LoVo (cell line): Measurements from ENCODE around the gene CDKN1C.

Experiments used
- DNase-seq: peaks from one replicate; pipeline ENCODE4 v3.0.0-alpha.2; 2016; ENCODE audit warnings: low spot score

CDKN1C gene

GRCh38 chr11:2885678-2886081, at the start of gene CDKN1C:
TSS of gene CDKN1C (minus strand) at chr11:2885775. CDS start at chr11:2885456, 319 bp downstream.
- DNase-seq, result peak; percentile 79

GRCh38 chr11:2934611-2935239, 49.1 kb upstream of the CDKN1C start:
- no peak for DNase-seq

GRCh38 chr11:2934021-2934550, 48.5 kb upstream of the CDKN1C start:
- DNase-seq, result no peak

GRCh38 chr11:2933375-2934020, 47.9 kb upstream of the CDKN1C start:
- no peak for DNase-seq

- no peak for DNase-seq
Measured at GRCh38 chr11:2932850-2933251, 47.3 kb upstream of the CDKN1C start.

- DNase-seq, result no peak
Measured at GRCh38 chr11:2931771-2932738, 46.5 kb upstream of the CDKN1C start.

GRCh38 chr11:2931420-2931746, 45.8 kb upstream of the CDKN1C start:
- DNase-seq, result no peak

- peak; percentile 88 for DNase-seq
Measured at GRCh38 chr11:2930704-2931419, 45.3 kb upstream of the CDKN1C start.

- DNase-seq, result peak; percentile 73
Measured at GRCh38 chr11:2929950-2930703, 44.6 kb upstream of the CDKN1C start.

- DNase-seq, result peak; percentile 85
Measured at GRCh38 chr11:2929531-2929949, 44.0 kb upstream of the CDKN1C start.

GRCh38 chr11:2928605-2929530, 43.3 kb upstream of the CDKN1C start, which contains the start of gene PHLDA2:
TSS of gene PHLDA2 (minus strand) at chr11:2929420. CDS start at chr11:2929364, 56 bp downstream.
- peak; percentile 79 for DNase-seq

- DNase-seq, result peak; percentile 57
Measured at GRCh38 chr11:2927851-2928604, 42.5 kb upstream of the CDKN1C start.

- no peak for DNase-seq
Measured at GRCh38 chr11:2927121-2927800, 41.7 kb upstream of the CDKN1C start.

GRCh38 chr11:2926611-2927051, 41.1 kb upstream of the CDKN1C start:
- DNase-seq, result no peak

- DNase-seq, result no peak
Measured at GRCh38 chr11:2924821-2925675, 39.5 kb upstream of the CDKN1C start.

GRCh38 chr11:2924381-2924780, 38.8 kb upstream of the CDKN1C start:
- DNase-seq, result peak; percentile 65
